ENCODE results near the gene DAZL. TPM values are rescaled to one million over a fixed set of nuclear protein-coding genes. Genes with fewer than 3 reads are reported as not detected.

Gene DAZL
- total RNA-seq, 1 experiment from 2014 or later, result 0.04 TPM

- H4K20me1 ChIP-seq (ENCODE audit: low read length), result no peaks in the 10 kb centered on the region
- H3K9me2 ChIP-seq (replicated peaks; ENCODE audit: low read length), result no peaks in the 10 kb centered on the region
- H3K9me3 ChIP-seq (ENCODE audit: low read length), result no peaks in the 10 kb centered on the region
- POLR2A ChIA-PET (ENCODE audit: unreplicated experiment), result no interaction called here
- H3K4me3 ChIP-seq (ENCODE audit: low read length), result no peak overlapping the region
- ATAC-seq, result no peak
- DNase-seq, result no peak
- H3K4me1 ChIP-seq (ENCODE audit: insufficient read depth, low read length), result peaks cover 7% of the 10 kb centered on the region
- no peak overlapping the region for H3K27ac ChIP-seq (ENCODE audit: low read length)
- H3K9ac ChIP-seq (ENCODE audit: low read length), result no peak overlapping the region
- BruUV-seq (replicated peaks), result no TSS peak
- TF ChIP-seq EZH2phosphoT487 (IDR thresholded peaks at IDR 0.05; ENCODE audit: borderline replicate concordance, low read length), result no peak
- TF ChIP-seq, protein P1, sequence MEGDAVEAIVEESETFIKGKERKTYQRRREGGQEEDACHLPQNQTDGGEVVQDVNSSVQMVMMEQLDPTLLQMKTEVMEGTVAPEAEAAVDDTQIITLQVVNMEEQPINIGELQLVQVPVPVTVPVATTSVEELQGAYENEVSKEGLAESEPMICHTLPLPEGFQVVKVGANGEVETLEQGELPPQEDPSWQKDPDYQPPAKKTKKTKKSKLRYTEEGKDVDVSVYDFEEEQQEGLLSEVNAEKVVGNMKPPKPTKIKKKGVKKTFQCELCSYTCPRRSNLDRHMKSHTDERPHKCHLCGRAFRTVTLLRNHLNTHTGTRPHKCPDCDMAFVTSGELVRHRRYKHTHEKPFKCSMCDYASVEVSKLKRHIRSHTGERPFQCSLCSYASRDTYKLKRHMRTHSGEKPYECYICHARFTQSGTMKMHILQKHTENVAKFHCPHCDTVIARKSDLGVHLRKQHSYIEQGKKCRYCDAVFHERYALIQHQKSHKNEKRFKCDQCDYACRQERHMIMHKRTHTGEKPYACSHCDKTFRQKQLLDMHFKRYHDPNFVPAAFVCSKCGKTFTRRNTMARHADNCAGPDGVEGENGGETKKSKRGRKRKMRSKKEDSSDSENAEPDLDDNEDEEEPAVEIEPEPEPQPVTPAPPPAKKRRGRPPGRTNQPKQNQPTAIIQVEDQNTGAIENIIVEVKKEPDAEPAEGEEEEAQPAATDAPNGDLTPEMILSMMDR (conservative IDR thresholded peaks at IDR 0.05; ENCODE audit: low read depth, low read length), result no peak
- TF ChIP-seq EZH2 (IDR thresholded peaks at IDR 0.05; ENCODE audit: low read length, unreplicated experiment), result no peak
- no peaks in the 10 kb centered on the region for H3K79me2 ChIP-seq (ENCODE audit: low read length)
- intact Hi-C loops (cut with micrococcal nuclease), result no loop called here
- H3K27me3 ChIP-seq (ENCODE audit: low read length), result no peaks in the 10 kb centered on the region
- H2AFZ ChIP-seq (ENCODE audit: low read length), result 0 out of 2 replicates have a peak overlapping the region, but pooled peaks have one; percentile 14
- no peaks in the 10 kb centered on the region for H3K36me3 ChIP-seq (ENCODE audit: low read depth, low read length)
- H3K4me2 ChIP-seq (ENCODE audit: low read length), result no peak overlapping the region
- CTCF ChIA-PET, result no interaction called here
- H3F3A ChIP-seq (ENCODE audit: low read length, unreplicated experiment), result no peaks in the 10 kb centered on the region
Observed at GRCh38 chr3:16568532-16568931, 36.7 kb downstream of the DAZL start.

GRCh38 chr3:16568115-16568514 is 37.1 kb downstream of the DAZL start:
- Histone ChIP-seq H3K4me1 (ENCODE audit: insufficient read depth, low read length) (peaks cover 7% of the 10 kb centered on the region), H3K27ac (ENCODE audit: low read length) (no peak overlapping the region), H3K9ac (ENCODE audit: low read length) (no peak overlapping the region), H3K36me3 (ENCODE audit: low read depth, low read length) (no peaks in the 10 kb centered on the region), H3F3A (ENCODE audit: low read length, unreplicated experiment) (no peaks in the 10 kb centered on the region), H3K9me3 (ENCODE audit: low read length) (no peaks in the 10 kb centered on the region), H3K27me3 (ENCODE audit: low read length) (no peaks in the 10 kb centered on the region), H3K9me2 (replicated peaks; ENCODE audit: low read length) (no peaks in the 10 kb centered on the region), H3K4me2 (ENCODE audit: low read length) (no peak overlapping the region), H3K79me2 (ENCODE audit: low read length) (no peaks in the 10 kb centered on the region), H4K20me1 (ENCODE audit: low read length) (no peaks in the 10 kb centered on the region), H3K4me3 (ENCODE audit: low read length) (no peak overlapping the region), H2AFZ (ENCODE audit: low read length) (0 out of 2 replicates have a peak overlapping the region, but pooled peaks have one; percentile 14)
- intact Hi-C loops (cut with micrococcal nuclease), result no loop called here
- TF ChIP-seq EZH2phosphoT487 (IDR thresholded peaks at IDR 0.05; ENCODE audit: borderline replicate concordance, low read length) (no peak), EZH2 (IDR thresholded peaks at IDR 0.05; ENCODE audit: low read length, unreplicated experiment) (no peak)
- TF ChIP-seq, protein P1 (conservative IDR thresholded peaks at IDR 0.05; ENCODE audit: low read depth, low read length), result no peak
- POLR2A ChIA-PET (ENCODE audit: unreplicated experiment), result no interaction called here
- DNase-seq, result no peak
- no TSS peak for BruUV-seq (replicated peaks)
- ATAC-seq, result no peak
- CTCF ChIA-PET, result no interaction called here

GRCh38 chr3:16559653-16560365 is 45.4 kb downstream of the DAZL start:
- no peaks in the 10 kb centered on the region for H3K9me3 ChIP-seq (ENCODE audit: low read length)
- BruUV-seq (replicated peaks), result no TSS peak
- DNase-seq (no peak), ATAC-seq (no peak)
- no peaks in the 10 kb centered on the region for H3F3A ChIP-seq (ENCODE audit: low read length, unreplicated experiment)
- CTCF ChIA-PET, result no interaction called here
- no peaks in the 10 kb centered on the region for H3K79me2 ChIP-seq (ENCODE audit: low read length)
- H3K4me2 ChIP-seq (ENCODE audit: low read length), result no peak overlapping the region
- no peak overlapping the region for H2AFZ ChIP-seq (ENCODE audit: low read length)
- no peaks in the 10 kb centered on the region for H3K27me3 ChIP-seq (ENCODE audit: low read length)
- no peak overlapping the region for H3K4me3 ChIP-seq (ENCODE audit: low read length)
- H3K9ac ChIP-seq (ENCODE audit: low read length), result no peak overlapping the region
- no peaks in the 10 kb centered on the region for H3K4me1 ChIP-seq (ENCODE audit: insufficient read depth, low read length)
- TF ChIP-seq EZH2phosphoT487 (IDR thresholded peaks at IDR 0.05; ENCODE audit: borderline replicate concordance, low read length), result no peak
- TF ChIP-seq, protein P1 (conservative IDR thresholded peaks at IDR 0.05; ENCODE audit: low read depth, low read length), result no peak
- no peak for TF ChIP-seq EZH2 (IDR thresholded peaks at IDR 0.05; ENCODE audit: low read length, unreplicated experiment)
- no peaks in the 10 kb centered on the region for H4K20me1 ChIP-seq (ENCODE audit: low read length)
- H3K27ac ChIP-seq (ENCODE audit: low read length), result no peak overlapping the region
- no peaks in the 10 kb centered on the region for H3K36me3 ChIP-seq (ENCODE audit: low read depth, low read length)
- no peaks in the 10 kb centered on the region for H3K9me2 ChIP-seq (replicated peaks; ENCODE audit: low read length)
- POLR2A ChIA-PET (ENCODE audit: unreplicated experiment), result no interaction called here
- intact Hi-C loops (cut with micrococcal nuclease), result no loop called here
